ENCODE results near the gene CDCP1. TPM values are rescaled to one million over a fixed set of nuclear protein-coding genes. Genes with fewer than 3 reads are reported as not detected.

The CDCP1 gene
- polyA plus RNA-seq, 3 donors: 0.42 to 1.3 (median 0.52) TPM

- H3K4me1 Mint-ChIP-seq: peaks cover 13% of the 10 kb centered on the region
- H4K20me1 ChIP-seq (ENCODE audit: insufficient read depth, low read length): no peaks in the 10 kb centered on the region
- H3K9ac ChIP-seq (ENCODE audit: insufficient read depth, low read length, poor library complexity, severe bottlenecking): no peak overlapping the region
- H3K36me3 Mint-ChIP-seq: peaks cover 0 to 2% of the 10 kb centered on the region in 2 donors
- no peaks in the 10 kb centered on the region for H3K79me2 ChIP-seq (ENCODE audit: insufficient read depth, low read length)
- DNase-seq: no peak
- WGBS (ENCODE audit: insufficient coverage): 100% methylated on average over 3 of the region's 4 CpGs
- H3K4me3 ChIP-seq (replicated peaks in 1 of 3; ENCODE audit: low read depth in 2 of 3, low read length in 3 of 3): no peak overlapping the region
- H3K27ac Mint-ChIP-seq: no peak overlapping the region
- H3K27me3 Mint-ChIP-seq (ENCODE audit: low read depth in 3 of 3): peaks cover 0 to 5% (median 2%) of the 10 kb centered on the region in 3 donors
- no peak overlapping the region for H2AFZ ChIP-seq (ENCODE audit: insufficient read depth, low read depth, low read length, poor library complexity, severe bottlenecking)
- no peak for TF ChIP-seq CTCF (IDR thresholded peaks at IDR 0.05)
- H3K4me1 ChIP-seq (ENCODE audit: control insufficient read depth in 1 of 2, insufficient read depth in 2 of 2, low read length in 2 of 2): no peaks in the 10 kb centered on the region
- H3K9me3 Mint-ChIP-seq: peaks cover 0 to 5% (median 0%) of the 10 kb centered on the region in 7 donors
- intact Hi-C loops (cut with micrococcal nuclease): no loop called here
- no peaks in the 10 kb centered on the region for H3K36me3 ChIP-seq (replicated peaks in 1 of 2; ENCODE audit: control insufficient read depth in 1 of 2, insufficient read depth in 2 of 2, low read length in 2 of 2)
- H3K4me2 ChIP-seq (replicated peaks; ENCODE audit: extremely low read depth, low read length, poor library complexity, severe bottlenecking): no peak overlapping the region
- no peak overlapping the region for H3K27ac ChIP-seq (ENCODE audit: low read depth in 1 of 2, low read length in 2 of 2)
- H3K4me3 Mint-ChIP-seq: no peak overlapping the region
- no peaks in the 10 kb centered on the region for H3K9me3 ChIP-seq (replicated peaks in 1 of 2; ENCODE audit: control insufficient read depth in 1 of 2, insufficient read depth in 1 of 2, low read length in 2 of 2)
- H3K27me3 ChIP-seq (ENCODE audit: control insufficient read depth in 2 of 2, insufficient read depth in 2 of 2, low read length in 2 of 2): no peaks in the 10 kb centered on the region
Measured at GRCh38 chr3:45090855-45091254, 55.3 kb downstream of the CDCP1 start.

- Histone ChIP-seq H4K20me1 (ENCODE audit: insufficient read depth, low read length) (no peaks in the 10 kb centered on the region), H3K27me3 (ENCODE audit: control insufficient read depth in 2 of 2, insufficient read depth in 2 of 2, low read length in 2 of 2) (no peaks in the 10 kb centered on the region), H3K4me3 (replicated peaks in 1 of 3; ENCODE audit: low read depth in 2 of 3, low read length in 3 of 3) (no peak overlapping the region), H3K9ac (ENCODE audit: insufficient read depth, low read length, poor library complexity, severe bottlenecking) (no peak overlapping the region), H3K4me1 (ENCODE audit: control insufficient read depth in 1 of 2, insufficient read depth in 2 of 2, low read length in 2 of 2) (no peaks in the 10 kb centered on the region), H3K4me2 (replicated peaks; ENCODE audit: extremely low read depth, low read length, poor library complexity, severe bottlenecking) (no peak overlapping the region), H3K27ac (ENCODE audit: low read depth in 1 of 2, low read length in 2 of 2) (no peak overlapping the region), H3K36me3 (replicated peaks in 1 of 2; ENCODE audit: control insufficient read depth in 1 of 2, insufficient read depth in 2 of 2, low read length in 2 of 2) (no peaks in the 10 kb centered on the region), H3K9me3 (replicated peaks in 1 of 2; ENCODE audit: control insufficient read depth in 1 of 2, insufficient read depth in 1 of 2, low read length in 2 of 2) (no peaks in the 10 kb centered on the region), H3K79me2 (ENCODE audit: insufficient read depth, low read length) (no peaks in the 10 kb centered on the region), H2AFZ (ENCODE audit: insufficient read depth, low read depth, low read length, poor library complexity, severe bottlenecking) (no peak overlapping the region)
- no peak overlapping the region for H3K4me3 Mint-ChIP-seq
- WGBS (ENCODE audit: insufficient coverage): 98% methylated on average over 6 of the region's 8 CpGs
- intact Hi-C loops (cut with micrococcal nuclease): no loop called here
- no peak overlapping the region for H3K27ac Mint-ChIP-seq
- H3K36me3 Mint-ChIP-seq: peaks cover 0 to 2% of the 10 kb centered on the region in 2 donors
- H3K27me3 Mint-ChIP-seq (ENCODE audit: low read depth in 3 of 3): peaks cover 0 to 4% (median 2%) of the 10 kb centered on the region in 3 donors
- TF ChIP-seq CTCF (IDR thresholded peaks at IDR 0.05): no peak
- DNase-seq: no peak
- peaks cover under 1% of the 10 kb centered on the region for H3K4me1 Mint-ChIP-seq
- peaks cover 0 to 3% (median 0%) of the 10 kb centered on the region in 7 donors for H3K9me3 Mint-ChIP-seq
Measured at GRCh38 chr3:45088543-45089358, 57.4 kb downstream of the CDCP1 start.
